HepG2 (cell line): ENCODE measurements around the gene MSI2. TPM values are rescaled to one million over a fixed set of nuclear protein-coding genes. Genes with fewer than 3 reads are reported as not detected.

Experiments
- ATAC-seq: fragments of 200-7000 bp; cut with Tn5 transposase; 3 replicates; pipeline ENCODE4 v1.9.1; 2020; ENCODE audit warnings: mild to moderate bottlenecking, moderate library complexity
- BruUV-seq: library from RNA; stranded (reverse); fragments of 400-500 nt; replicated peaks from 2 replicates; lab custom pipeline; 2021; lab: Mats Ljungman, UMichigan
- CTCF ChIA-PET: fragments of 300-600 bp; formaldehyde crosslinking; extraction: SDS; loops from one replicate; lab custom pipeline; 2021; ENCODE audit warnings: low total read pairs, inconsistent platforms, low intra/inter-chr PET ratio; lab: Yijun Ruan, JAX
- POLR2A ChIA-PET: fragments of 350-600 bp; sonication (Branson Sonifier 250); formaldehyde crosslinking; loops from one replicate; lab custom pipeline; 2020; ENCODE audit warnings: antibody characterized with exemption, inconsistent platforms; lab: Yijun Ruan, JAX
- DNase-seq: peaks from one replicate; pipeline ENCODE4 v3.0.0-alpha.2; 2015; ENCODE audit warnings: low spot score
- FAIRE-seq: peaks from 3 replicates; lab custom pipeline; 2011; peaks lifted over from hg19 to GRCh38; lab: Jason Lieb, UNC
- H2AFZ ChIP-seq: one replicate; pipeline ENCODE4 v1.6.1; 2011; ENCODE audit warnings: low read length, inconsistent platforms
- H3K27ac ChIP-seq: fragments of 300-600 bp; 3 replicates; pipeline ENCODE4 v1.8.0; 2011; ENCODE audit warnings: mixed run types, mild to moderate bottlenecking, mixed read lengths, low read length, inconsistent platforms; ENCODE audit not compliant: insufficient read depth; ENCODE audit errors: extremely low read length
- H3K27me3 ChIP-seq, 2 experiments: fragments of 200-600 bp in 1 of 2; 2 replicates in 1 of 2; 3 replicates in 1 of 2; pipeline versions ENCODE4 v1.6.0 to v1.8.0; 2011; ENCODE audit warnings: low read length in 2 of 2, mild to moderate bottlenecking in 2 of 2, moderate library complexity in 2 of 2, inconsistent platforms in 1 of 2; ENCODE audit not compliant: insufficient read depth in 2 of 2, control insufficient read depth in 1 of 2
- H3K36me3 ChIP-seq, 2 experiments: fragments of 200-600 bp in 1 of 2; replicated peaks in 1 of 2; 2 replicates in 1 of 2; 3 replicates in 1 of 2; pipeline versions ENCODE4 v1.5.1 to v1.8.0; 2011; ENCODE audit warnings: low read length in 2 of 2, inconsistent platforms in 1 of 2; ENCODE audit not compliant: insufficient read depth in 2 of 2, control insufficient read depth in 1 of 2
- H3K4me1 ChIP-seq: 2 replicates; pipeline ENCODE4 v1.5.1; 2012; ENCODE audit warnings: low read length, inconsistent platforms; ENCODE audit not compliant: insufficient read depth
- H3K4me2 ChIP-seq: 2 replicates; pipeline ENCODE4 v1.6.0; 2011; ENCODE audit warnings: low read depth, low read length, inconsistent platforms
- H3K4me3 ChIP-seq, 3 experiments: fragments of 200-600 bp in 1 of 3; sonication (generic), shearing (Covaris generic) in 1 of 3; replicated peaks in 1 of 3; 2 replicates each; pipeline ENCODE4 v1.5.1; 2011 to 2016; ENCODE audit warnings: low read length in 3 of 3, inconsistent platforms in 2 of 3, low read depth in 2 of 3, mild to moderate bottlenecking in 2 of 3, control low read depth in 1 of 3, mixed read lengths in 1 of 3; ENCODE audit not compliant: insufficient read depth in 1 of 3
- H3K79me2 ChIP-seq: one replicate; pipeline ENCODE4 v1.6.1; 2011; ENCODE audit warnings: low read length, inconsistent platforms; ENCODE audit not compliant: insufficient read depth
- H3K9ac ChIP-seq: 2 replicates; pipeline ENCODE4 v1.6.0; 2011; ENCODE audit warnings: mild to moderate bottlenecking, low read depth, low read length, inconsistent platforms; ENCODE audit not compliant: insufficient read depth
- H3K9me3 ChIP-seq: 2 replicates; pipeline ENCODE4 v1.5.1; 2012; ENCODE audit warnings: mild to moderate bottlenecking, low read length
- H4K20me1 ChIP-seq: 2 replicates; pipeline ENCODE4 v1.6.0; 2011; ENCODE audit warnings: inconsistent platforms, mild to moderate bottlenecking, low read length, moderate library complexity; ENCODE audit not compliant: insufficient read depth
- ARID4A ChIP-seq: sonication (generic); formaldehyde crosslinking; IDR thresholded peaks from 2 replicates; pipeline ENCODE4 v1.5.0; 2020; ENCODE audit warnings: mild to moderate bottlenecking, missing genetic modification reagents, borderline replicate concordance
- CBX1 ChIP-seq: IDR thresholded peaks from one replicate; pipeline ENCODE4 v1.6.1; 2016; ENCODE audit warnings: antibody characterized with exemption, low read depth
- DBP ChIP-seq: sonication (generic); formaldehyde crosslinking; IDR thresholded peaks from 2 replicates; pipeline ENCODE4 v1.4.0; 2020; ENCODE audit warnings: missing genetic modification reagents; ENCODE audit errors: not compliant biosample characterization
- DNMT3B ChIP-seq: conservative IDR thresholded peaks from 2 replicates; pipeline ENCODE4 v1.6.1; 2016; ENCODE audit warnings: missing biosample characterization, control low read depth
- ETV6 ChIP-seq: sonication (generic); formaldehyde crosslinking; conservative IDR thresholded peaks from 2 replicates; pipeline ENCODE4 v1.4.0; 2020; ENCODE audit warnings: missing genetic modification reagents
- GABPA ChIP-seq, 2 experiments: IDR thresholded peaks; 2 replicates each; pipeline ENCODE4 v1.6.1; 2011 to 2016; ENCODE audit warnings: low read depth in 2 of 2, low read length in 1 of 2, missing biosample characterization in 1 of 2, missing genetic modification characterization in 1 of 2
- GATA4 ChIP-seq: sonication (generic); IDR thresholded peaks from 2 replicates; pipeline ENCODE4 v1.6.1; 2016; ENCODE audit warnings: antibody characterized with exemption, low read depth, borderline replicate concordance
- GLMP ChIP-seq: sonication (generic); formaldehyde crosslinking; IDR thresholded peaks from 2 replicates; pipeline ENCODE4 v1.9.0; 2021; ENCODE audit warnings: missing genetic modification reagents, mild to moderate bottlenecking, borderline replicate concordance
- KDM1A ChIP-seq: IDR thresholded peaks from 2 replicates; pipeline ENCODE4 v1.6.1; 2016; ENCODE audit warnings: missing compliant biosample characterization
- ZBTB21 ChIP-seq: sonication (generic); formaldehyde crosslinking; IDR thresholded peaks from 2 replicates; pipeline ENCODE4 v1.4.0; 2020; ENCODE audit warnings: missing genetic modification reagents
- ZBTB33 ChIP-seq: sonication (generic); formaldehyde crosslinking; IDR thresholded peaks from 2 replicates; pipeline ENCODE4 v1.4.0; 2020; ENCODE audit warnings: missing genetic modification reagents
- ZNF567 ChIP-seq: sonication (generic); formaldehyde crosslinking; IDR thresholded peaks from 2 replicates; pipeline ENCODE4 v1.8.1; 2023; ENCODE audit warnings: mild to moderate bottlenecking, missing genetic modification reagents, borderline replicate concordance
- ZNF878 ChIP-seq: sonication (generic); formaldehyde crosslinking; IDR thresholded peaks from 2 replicates; pipeline ENCODE4 v1.8.1; 2023; ENCODE audit warnings: mild to moderate bottlenecking, missing genetic modification reagents, moderate library complexity
- WGBS: methylation state at CpG from one replicate; pipeline ENCODE4 v1.1.6; 2017; ENCODE audit warnings: low lambda C conversion rate; 5-methylcytosine and 5-hydroxymethylcytosine counted together
- in situ Hi-C: cut with HindIII; loops from 2 replicates; pipeline ENCODE4 v1.10.0; 2017; ENCODE audit warnings: low pct_unique_long_range_greater_than_20kb; ENCODE audit not compliant: extremely low pct_ligation_motif_present
- intact Hi-C: fragments of 100-400 bp; cut with micrococcal nuclease; formaldehyde crosslinking; loops from one replicate; pipeline ENCODE4 v1.10.0; 2022; ENCODE audit not compliant: unreplicated experiment
- polyA plus RNA-seq, 8 experiments: library from polyadenylated mRNA; depleted of rRNA in 3 of 8; stranded (reverse) in 7 of 8; unstranded in 1 of 8; fragments of >200 nt; fragmentation: Illumina TruSeq in 4 of 8; extraction: Trizol in 4 of 8; gene quantifications; 2 replicates each; pipeline versions ENCODE4 v1.2.1 to v1.2.3, GENCODE V29; 2011 to 2016; ENCODE audit warnings: low read depth in 4 of 8, missing spikeins in 1 of 8, mixed read lengths in 1 of 8; ENCODE audit not compliant: insufficient read depth in 1 of 8
- total RNA-seq, 5 experiments: library from RNA; depleted of rRNA; stranded (reverse); fragments of >200 nt; fragmentation: Illumina TruSeq; extraction: Trizol; gene quantifications; 2 replicates each; pipeline ENCODE4 v1.2.3, GENCODE V29; 2016; ENCODE audit warnings: low read depth in 1 of 5

Gene MSI2
- total and polyA plus RNA-seq, 2 of the 13 experiments (the other 11 are each of a cell fraction or from before 2014, with no cell fraction given), result 77.5 to 78.4 TPM

GRCh38 chr17:57318913-57319312 is 62.6 kb downstream of the MSI2 start:
- Histone ChIP-seq H3K36me3 (peaks cover 14 to 63% of the 10 kb centered on the region in 2 experiments), H3K27me3 (no peaks in the 10 kb centered on the region), H3K4me1 (peaks cover 21% of the 10 kb centered on the region), H3K9ac (no peak overlapping the region), H2AFZ (no peak overlapping the region), H3K27ac (no peak overlapping the region), H3K4me3 (no peak overlapping the region), H3K4me2 (no peak overlapping the region), H3K79me2 (peaks cover 30% of the 10 kb centered on the region), H4K20me1 (peaks cover 16% of the 10 kb centered on the region), H3K9me3 (no peaks in the 10 kb centered on the region)
- intact Hi-C loops, result no loop called here
- BruUV-seq, result no TSS peak
- FAIRE-seq (no peak), ATAC-seq (no peak), DNase-seq (no peak)
- in situ Hi-C loops, result no loop called here
- ChIA-PET POLR2A (no interaction called here), CTCF (no interaction called here)
- WGBS, result 98% methylated on average over 6 of the region's 6 CpGs
- TF ChIP-seq GLMP (CRISPR knock-in tag) (no peak), GATA4 (no peak), DNMT3B (CRISPR knock-in tag) (no peak), DBP (CRISPR knock-in tag) (no peak), ETV6 (CRISPR knock-in tag) (no peak), ARID4A (CRISPR knock-in tag) (no peak), ZBTB21 (CRISPR knock-in tag) (no peak), KDM1A (CRISPR knock-in tag) (no peak), ZNF878 (CRISPR knock-in tag) (no peak), CBX1 (no peak), ZBTB33 (CRISPR knock-in tag) (no peak), GABPA (IDR thresholded peaks at IDR 0.05; ENCODE audit: low read depth, low read length) (no peak), GABPA (CRISPR knock-in tag; IDR thresholded peaks at IDR 0.05; ENCODE audit: low read depth) (no peak), ZNF567 (CRISPR knock-in tag) (no peak)
- TF ChIP-seq, all 625 proteins: peak for 0
